Right lobe of liver (tissue), 4 donors: ENCODE results near the gene AK1.

Source experiments
- POLR2A ChIP-seq: fragments of 450-650 bp; IDR thresholded peaks from one replicate; pipeline ENCODE4 v1.6.1; 2017; ENCODE audit warnings: antibody characterized with exemption, mild to moderate bottlenecking
- TF ChIP-seq, protein P1 (sequence below), 4 donors: fragments of 200-600 bp in 3 of 4; fragments of 450-650 bp in 1 of 4; IDR thresholded peaks; one replicate each; pipeline versions ENCODE4 v1.5.1 to v1.8.0; 2016 to 2022; ENCODE audit warnings: antibody characterized with exemption in 4 of 4, mild to moderate bottlenecking in 2 of 4
- donor health status: DM: no; HTN: no; CAD: no.
- donor health status: DM: no; HTN: no; CAD: no.
- donor health status: DM: no; HTN: yes; CAD: no.

DNA sequence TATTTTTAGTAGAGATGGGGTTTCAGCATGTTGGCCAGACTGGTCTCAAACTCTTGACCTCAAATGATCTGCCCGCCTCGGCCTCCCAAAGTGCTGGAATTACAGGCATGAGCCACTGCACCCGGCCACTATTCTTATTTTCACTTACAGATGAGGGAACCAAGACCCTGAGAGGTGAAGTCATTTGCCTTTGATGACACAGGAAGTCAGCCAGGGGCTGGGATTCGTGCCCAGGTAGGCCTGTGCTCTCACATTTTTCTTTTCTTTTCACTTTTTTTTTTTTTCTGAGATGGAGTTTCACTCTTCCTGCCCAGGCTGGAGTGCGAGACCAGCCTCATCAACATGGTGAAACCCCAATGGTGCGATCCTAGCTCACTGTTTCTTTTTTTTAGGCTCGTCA lies 45.2 kb downstream of the AK1 start:
- TF ChIP-seq, protein P1, sequence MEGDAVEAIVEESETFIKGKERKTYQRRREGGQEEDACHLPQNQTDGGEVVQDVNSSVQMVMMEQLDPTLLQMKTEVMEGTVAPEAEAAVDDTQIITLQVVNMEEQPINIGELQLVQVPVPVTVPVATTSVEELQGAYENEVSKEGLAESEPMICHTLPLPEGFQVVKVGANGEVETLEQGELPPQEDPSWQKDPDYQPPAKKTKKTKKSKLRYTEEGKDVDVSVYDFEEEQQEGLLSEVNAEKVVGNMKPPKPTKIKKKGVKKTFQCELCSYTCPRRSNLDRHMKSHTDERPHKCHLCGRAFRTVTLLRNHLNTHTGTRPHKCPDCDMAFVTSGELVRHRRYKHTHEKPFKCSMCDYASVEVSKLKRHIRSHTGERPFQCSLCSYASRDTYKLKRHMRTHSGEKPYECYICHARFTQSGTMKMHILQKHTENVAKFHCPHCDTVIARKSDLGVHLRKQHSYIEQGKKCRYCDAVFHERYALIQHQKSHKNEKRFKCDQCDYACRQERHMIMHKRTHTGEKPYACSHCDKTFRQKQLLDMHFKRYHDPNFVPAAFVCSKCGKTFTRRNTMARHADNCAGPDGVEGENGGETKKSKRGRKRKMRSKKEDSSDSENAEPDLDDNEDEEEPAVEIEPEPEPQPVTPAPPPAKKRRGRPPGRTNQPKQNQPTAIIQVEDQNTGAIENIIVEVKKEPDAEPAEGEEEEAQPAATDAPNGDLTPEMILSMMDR (IDR thresholded peaks at IDR 0.05), result no peak
- TF ChIP-seq POLR2A, result no peak
